Measurements from ENCODE around the gene TRIM8.
A peak's percentile ranks its signal among the peaks of the same experiment; 100 is the strongest.

Gene TRIM8

DNA sequence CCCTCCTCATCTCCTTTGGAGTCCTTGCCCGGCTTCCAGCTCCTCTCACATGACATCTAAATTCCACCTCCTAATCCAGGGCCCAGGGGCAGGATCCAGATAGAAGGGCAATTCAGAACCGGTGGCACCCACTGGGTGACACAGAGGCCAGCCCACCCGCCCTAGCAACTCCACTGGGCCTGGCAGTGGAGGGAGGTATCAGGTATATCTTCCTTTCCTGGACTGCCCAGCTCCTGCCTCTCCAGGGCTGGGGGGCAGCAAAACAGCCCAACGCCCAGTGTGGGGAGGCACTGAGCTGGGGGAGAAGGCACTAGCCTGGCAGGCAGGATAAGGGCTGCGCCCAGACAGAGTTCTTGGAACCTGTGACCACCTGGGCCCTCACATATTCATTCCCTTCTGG lies 10.4 kb upstream of the TRIM8 start:
- no peak for DNase-seq

DNA sequence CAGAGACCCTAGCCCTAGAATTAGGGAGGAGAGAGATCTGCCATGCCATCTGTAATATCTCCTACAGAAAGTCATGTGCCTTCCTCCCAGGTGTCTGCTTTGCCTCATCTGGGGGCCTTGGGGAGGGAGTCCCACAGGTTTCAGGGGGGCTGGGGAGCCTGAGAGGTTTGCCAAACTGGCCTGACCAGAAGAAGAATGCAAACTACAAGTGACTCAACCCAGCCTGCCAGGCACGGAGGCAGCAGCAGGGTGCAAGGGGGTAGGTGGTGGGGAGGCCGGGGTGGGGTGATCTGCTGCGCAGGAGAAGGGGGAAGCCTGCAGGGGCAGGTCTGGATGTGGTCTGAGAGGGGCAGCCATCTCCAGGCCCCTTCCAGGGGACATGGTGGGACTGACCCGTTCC lies 9.6 kb upstream of the TRIM8 start:
- no peak for DNase-seq

DNA sequence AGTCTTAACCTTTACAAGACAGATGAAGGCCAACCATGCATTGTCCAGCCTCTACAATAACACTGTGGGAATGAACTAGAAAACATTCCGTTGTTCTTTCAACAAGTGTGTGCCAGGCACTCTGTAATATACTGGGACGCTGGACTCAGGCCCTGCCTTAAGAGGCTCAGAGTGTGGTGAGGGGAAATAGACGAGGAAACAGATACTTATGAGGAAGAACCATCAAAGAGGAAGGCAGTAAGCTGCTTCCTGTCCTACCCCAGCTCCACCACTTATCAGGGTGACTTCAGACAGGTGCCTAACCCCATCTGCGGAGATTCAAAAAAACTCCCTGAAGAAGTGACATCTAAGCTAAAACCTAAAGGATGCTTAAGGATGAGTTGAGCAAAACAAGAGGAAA lies 8.9 kb upstream of the TRIM8 start:
- DNase-seq = no peak

DNA sequence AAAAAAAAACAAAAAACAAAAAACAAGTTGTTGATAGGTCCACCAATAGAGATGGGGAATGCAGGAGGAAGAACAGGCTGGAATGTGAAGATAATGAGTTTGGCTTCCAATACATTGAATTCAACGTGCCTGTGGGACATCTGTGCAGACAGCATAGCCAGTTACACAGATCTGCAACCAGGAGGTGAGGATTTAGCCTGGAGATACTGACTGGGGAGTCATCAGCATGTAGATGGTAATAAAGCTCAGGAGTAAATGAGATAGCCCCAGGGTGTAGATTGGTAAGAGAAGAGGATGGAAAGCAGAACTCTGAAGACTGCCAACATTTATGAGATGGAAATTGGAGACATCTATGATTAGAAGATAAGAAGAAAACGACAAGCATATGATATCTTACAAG lies 4.7 kb upstream of the TRIM8 start:
- DNase-seq = no peak

DNA sequence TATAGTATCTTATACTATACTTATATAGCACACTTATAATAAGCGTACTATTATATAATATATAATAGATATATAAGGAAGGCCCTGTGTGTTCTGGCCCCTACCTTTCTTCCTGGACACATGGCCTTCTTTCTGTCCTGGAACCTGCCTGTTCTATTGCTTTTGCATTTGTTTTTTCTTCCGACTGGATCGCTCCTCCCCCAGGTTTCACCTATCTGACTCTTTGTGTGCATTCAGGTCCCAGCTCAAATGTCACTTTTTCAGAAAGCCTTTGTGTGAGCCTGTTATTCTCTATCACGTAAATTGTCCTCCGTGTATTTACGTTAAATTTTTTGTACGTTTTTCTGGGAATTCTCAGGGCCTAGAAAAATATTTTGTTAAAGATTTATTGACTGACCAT lies 2.9 kb upstream of the TRIM8 start:
- peak; percentile 36 to 56 for DNase-seq

DNA sequence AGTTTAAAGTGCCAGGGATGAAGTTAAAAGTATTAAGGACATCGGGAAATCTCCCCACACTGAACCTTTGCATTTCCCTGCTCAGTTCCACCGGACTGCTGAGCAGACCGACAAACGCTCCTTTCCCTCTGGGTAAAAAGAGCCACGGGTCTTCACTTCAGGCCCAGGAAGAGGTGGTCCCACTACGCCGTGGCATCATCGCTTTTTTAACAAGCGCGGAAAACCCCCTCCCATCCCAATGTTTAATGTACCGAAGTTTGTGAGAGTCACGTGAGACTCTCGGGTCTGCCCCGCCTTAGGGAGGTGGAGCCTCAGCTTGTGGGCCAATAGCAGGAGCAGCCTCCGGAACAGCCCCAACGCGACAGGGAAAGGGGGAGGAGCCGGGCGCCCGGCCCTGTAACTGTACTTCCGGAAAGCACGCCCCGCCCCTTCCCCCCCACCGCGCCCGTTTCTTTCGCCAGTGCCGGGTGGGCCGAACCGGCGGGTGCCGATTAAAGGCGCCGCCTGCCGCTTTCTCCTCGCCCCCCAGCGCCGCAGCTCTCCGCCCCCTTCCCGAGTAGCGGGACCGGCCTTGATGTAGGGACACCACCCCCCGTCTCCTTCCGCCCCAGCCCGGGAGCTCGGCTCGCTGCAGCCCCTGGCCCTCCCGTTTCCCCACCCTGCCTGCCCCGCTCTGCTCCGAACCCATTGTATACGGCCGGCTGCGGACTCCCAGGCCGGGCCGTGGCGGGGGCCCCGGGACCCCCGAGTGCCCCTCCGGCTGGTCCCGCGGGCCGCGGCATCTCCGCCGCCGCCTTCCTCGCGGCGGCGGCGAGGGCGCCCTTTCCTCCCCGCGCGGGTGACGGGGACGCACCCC lies 2.2 kb upstream of the TRIM8 start:
- DNase-seq = peak; percentile 88 to 96

DNA sequence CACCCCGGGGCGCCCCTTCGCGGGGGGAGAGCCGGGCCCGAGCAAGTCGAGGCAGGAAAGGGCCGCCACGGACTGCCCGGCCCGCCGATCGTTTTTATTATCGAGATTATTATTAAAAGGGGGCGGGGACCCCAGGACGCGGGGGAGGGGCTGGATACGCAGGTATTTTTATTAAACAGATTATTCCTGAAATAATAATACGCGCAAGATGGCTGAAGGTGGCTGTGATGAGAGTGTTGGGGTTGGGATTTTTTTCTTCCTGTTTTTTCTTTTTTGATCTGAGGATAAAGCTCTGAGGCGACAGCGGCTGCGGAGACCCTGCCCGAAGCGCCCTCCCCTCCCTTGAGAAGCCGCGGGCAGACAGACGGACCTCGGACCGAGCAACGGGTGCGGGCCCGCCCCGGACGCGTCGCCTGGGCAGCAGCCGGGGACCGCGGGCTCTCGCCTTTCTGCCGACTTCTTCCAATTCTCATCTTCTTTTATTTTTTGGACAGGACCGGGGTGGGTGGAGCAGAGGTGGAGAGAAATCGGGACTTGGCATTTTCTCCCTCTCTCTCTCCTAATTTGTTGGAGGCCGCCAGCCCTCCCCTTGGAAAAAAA lies 1.4 kb upstream of the TRIM8 start:
- peak in 1 of 2 experiments; percentile 59 for DNase-seq

DNA sequence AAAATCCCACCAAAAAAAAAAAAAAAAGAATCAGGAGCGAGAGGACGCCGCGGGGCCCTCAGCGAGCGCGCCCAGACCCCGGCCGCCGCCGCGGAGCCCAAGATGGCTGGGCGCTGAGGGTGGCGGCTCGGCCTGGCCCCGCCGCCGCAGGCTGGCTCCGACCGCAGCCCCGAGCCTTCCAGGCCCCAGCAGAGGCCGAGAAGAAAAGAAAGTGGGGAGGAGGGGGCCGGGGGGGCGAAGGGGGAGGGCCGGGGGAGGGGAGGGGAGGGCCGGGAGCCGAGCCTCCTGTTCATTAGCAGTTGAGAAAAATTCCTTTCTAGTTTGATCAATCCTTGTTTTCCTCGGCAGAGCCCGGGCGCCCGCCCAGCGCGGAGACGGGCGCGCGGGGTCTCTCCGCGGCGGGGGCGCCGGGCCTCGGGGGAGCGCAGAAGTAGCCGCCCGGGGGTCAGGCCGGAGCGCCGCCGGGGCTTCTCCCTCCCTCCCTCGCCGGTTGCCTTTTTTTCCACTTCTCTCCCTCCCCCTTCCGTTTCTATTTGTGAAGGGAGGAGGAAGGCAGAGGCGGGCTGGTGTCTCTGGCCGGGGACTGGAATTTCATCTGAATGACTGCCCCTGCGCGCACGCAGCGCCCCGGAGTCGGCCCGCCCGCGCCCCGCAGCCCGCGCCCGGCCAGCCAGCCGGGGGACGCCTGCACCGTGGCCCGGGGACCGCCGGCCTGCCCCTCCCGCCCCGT lies 778 bp upstream of the TRIM8 start:
- peak; percentile 23 to 73 for DNase-seq

DNA sequence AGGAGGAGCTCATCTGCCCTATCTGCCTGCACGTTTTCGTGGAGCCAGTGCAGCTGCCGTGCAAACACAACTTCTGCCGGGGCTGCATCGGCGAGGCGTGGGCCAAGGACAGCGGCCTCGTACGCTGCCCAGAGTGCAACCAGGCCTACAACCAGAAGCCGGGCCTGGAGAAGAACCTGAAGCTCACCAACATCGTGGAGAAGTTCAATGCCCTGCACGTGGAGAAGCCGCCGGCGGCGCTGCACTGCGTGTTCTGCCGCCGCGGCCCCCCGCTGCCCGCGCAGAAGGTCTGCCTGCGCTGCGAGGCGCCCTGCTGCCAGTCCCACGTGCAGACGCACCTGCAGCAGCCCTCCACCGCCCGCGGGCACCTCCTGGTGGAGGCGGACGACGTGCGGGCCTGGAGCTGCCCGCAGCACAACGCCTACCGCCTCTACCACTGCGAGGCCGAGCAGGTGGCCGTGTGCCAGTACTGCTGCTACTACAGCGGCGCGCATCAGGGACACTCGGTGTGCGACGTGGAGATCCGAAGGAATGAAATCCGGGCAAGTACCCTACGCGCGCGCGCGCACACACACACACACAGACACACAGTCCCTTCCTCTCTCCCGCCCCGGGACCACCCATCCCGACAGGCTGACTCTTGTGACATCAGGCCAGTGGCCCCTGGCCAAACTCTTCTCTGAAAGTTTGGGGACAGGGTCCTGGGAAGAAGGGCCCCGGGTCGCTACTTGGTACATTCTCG lies 538 bp downstream of the TRIM8 start:
- peak; percentile 35 to 84 for DNase-seq

DNA sequence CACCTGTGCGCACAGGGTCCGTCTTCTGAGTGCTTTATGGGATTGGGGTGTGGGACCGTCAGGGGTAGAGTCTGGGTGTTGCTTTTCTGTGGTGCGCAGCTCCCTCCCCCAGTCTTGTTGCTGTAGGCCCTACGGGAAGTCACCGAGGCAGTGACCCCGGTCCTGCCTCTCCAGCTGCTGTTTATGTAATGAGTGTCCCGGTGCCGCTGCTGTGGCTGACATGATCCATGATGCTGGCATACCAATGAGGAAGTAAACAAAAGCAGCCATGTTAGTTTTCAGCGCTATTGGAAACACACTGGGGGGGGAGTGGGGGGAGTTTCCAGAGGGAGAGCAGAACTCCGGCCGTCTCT lies 1.1 kb downstream of the TRIM8 start:
- peak; percentile 42 to 44 for DNase-seq

DNA sequence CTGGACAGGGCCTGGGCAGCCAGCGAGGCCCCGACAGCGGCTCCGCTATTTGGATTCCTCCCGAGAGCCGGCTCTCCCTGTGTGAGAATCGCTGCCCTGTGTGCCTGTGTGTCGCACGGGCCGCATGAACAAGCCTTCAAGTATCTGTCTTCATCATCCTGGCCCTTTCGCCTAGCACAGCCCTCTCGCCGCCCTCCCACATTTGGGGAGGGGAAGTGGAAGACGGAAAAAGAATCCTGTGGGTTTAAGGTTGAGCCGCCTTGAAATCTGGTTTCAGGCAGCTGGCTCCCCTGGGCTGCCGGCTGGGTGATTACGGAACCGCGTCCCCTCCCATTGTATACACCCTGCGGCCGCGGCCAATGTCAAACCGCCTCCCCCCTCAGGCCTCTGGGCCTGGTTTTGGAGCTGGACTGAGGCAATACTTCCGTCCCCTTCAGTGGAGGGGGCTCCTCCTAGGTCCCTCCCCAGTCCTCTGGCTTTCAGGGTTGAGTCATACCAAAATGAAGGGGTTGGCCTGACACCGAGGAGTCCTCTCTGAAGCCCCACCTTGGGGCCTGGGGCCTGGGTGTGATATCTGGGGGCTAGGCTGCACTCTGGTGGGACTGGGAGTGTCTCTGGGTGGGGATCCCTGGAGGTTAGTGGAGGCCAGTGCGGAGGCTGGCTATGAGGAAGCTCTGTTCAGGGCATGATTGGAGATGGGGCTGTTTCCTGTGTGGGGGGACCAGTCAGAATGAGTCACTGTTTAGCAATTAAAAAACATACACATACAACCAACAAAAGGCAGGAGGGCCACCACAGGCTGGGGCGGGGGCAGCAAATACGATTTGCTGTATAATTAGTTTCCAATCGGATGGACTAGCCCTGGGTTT lies 1.7 kb downstream of the TRIM8 start:
- DNase-seq = peak in 1 of 2 experiments; percentile 48

DNA sequence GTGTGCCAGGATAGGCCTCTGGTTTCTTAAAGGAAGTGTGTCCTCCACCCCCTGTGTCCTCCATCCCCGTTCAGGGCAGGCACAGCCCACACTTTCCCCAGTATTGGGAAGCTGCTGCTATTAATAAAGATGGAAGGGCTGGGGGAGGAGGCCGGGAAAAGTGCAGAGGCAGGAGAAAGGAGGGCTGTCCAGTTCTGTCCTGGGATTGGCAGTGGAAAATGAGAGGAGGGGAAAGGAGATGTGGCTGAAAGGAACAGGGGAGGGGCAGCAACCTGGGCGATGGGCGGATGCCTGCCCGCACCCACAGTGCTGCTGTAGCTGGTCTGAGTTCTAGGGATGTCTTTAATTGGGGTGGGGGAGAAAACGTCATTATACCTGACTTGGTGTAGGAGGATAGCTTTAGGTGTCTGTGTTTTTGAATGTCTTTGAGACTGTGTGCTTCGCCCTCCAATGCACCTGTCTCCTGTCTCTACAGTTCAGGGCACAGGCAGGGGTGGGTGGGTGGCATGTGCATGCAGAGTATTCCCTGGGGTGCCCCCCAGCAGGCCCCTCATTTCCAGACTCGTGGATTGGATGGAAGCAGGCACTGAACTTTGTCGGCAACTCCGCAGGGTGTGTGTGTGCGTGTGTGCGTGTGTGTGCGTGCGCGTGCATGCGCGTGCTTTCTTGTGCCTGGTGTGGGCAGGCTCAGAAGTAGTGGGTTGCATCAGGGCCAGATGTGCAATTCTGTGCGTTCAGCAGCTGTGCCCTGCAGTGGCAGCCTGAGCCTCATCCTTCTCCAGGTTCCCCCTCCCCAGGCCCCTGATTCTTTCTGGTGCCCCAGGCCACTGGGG lies 2.5 kb downstream of the TRIM8 start:
- peak; percentile 18 to 57 for DNase-seq

DNA sequence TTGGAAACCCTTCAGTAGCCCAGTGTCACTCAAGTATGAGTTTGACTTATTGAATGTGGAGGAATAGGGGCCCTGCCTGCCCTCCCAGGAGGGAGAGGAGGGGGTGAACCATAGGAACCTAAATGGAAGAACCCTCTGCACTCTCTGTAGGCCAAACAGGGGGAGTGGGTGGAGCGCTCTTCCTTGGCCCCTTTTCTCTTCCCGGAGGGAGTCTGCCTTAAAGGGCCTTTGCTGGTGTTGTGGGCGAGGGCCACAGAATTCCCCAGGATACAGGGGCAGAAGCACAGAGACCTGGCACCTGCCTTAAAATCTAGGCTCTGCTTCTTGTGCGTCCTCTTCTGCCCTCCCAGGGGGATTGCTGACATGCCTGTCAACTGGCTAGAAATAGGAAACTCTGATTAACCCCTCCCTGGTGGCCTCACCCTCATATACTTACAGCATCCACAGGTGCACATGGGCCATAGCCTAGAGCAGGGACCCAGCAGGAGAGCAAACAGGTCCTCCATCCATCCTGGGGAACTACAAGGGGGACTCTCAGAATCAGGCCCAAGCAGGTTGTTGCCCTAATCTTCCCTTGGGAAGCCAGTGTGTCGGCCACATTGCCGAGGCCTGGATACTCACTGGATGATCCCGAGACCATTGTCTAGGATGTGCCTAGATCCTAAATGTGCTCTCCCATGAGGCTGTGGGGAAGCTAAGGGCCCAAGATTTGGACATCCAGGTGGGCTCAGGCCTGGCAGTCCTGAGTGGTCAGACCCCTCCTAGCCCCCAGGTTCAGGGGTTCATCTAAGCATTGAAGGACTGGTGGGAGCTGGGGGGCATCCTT lies 3.4 kb downstream of the TRIM8 start:
- DNase-seq = no peak

DNA sequence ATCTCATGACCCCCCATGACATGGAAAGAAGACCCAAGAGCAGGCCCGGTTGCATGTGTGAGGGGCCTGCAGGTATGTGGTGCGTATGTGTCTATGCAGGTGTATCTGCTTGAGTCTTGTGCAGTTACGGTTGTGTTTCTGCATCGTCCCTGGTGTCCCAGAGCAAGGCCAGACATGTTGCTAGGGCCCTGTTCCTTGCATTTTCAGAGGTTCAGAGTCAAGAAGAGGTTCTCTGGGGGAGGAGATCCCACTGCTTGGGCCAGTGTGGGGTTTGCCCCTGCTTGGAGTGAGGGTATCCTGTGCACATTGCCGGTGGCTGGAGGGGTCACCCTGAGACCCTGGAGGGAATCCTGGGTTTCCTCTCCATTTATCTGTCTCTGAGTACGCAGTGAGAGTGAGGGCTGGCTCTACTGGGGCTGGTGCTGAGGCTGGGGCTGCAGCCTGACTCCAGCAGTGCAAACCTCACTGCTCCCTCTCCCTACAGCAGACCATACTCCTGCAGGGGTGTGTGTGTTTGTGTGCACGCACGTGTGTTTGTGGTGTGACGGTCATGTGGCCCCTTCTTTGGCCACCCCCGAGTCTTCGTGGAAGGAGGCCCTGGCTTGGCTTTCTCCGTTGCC lies 4.1 kb downstream of the TRIM8 start:
- DNase-seq = no peak

DNA sequence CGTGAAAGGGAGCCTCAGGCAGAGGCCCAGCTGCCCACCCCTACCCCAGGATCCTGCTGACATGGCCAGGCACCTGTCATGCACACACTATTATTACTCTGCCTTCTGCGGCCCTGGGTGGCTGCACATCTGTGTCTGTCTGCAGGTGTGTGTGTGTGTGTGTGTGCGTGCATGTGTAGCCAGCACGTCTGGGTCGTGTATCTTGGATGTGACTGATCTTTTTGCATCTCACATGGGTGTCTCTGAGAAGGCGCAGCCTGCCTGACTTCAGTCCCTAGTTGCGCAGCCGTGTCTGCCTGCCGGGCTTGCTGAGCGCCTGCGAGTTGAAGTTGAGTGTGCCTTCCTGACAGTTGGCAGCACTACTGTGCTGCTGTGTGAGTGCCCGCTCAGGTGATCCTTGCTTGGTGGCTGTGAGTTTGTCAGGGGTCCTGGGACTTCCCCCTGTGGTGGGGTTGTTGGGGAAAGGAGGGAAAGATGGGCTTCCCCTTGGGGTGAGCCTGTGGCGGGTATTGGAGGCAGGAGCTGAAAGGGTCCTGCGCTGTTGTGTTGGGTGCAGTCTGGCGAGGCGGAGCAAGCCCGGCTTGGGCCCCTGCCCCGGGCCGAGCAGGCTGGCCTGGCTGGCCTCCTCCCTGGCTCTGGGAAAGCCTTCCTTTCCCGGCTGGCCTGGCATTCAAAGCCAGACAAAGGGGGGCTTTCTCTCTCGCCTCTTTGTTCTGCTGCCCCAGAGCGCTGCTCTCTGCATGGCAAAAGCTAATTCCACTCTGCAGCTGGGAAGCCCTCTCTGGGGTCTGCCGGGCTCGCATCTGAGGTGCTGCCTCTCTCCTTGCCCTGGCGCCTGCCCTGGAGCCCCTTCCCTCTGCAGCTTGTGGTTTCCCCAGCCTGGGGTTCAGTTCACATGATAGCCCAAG lies 4.9 kb downstream of the TRIM8 start:
- no peak for DNase-seq

DNA sequence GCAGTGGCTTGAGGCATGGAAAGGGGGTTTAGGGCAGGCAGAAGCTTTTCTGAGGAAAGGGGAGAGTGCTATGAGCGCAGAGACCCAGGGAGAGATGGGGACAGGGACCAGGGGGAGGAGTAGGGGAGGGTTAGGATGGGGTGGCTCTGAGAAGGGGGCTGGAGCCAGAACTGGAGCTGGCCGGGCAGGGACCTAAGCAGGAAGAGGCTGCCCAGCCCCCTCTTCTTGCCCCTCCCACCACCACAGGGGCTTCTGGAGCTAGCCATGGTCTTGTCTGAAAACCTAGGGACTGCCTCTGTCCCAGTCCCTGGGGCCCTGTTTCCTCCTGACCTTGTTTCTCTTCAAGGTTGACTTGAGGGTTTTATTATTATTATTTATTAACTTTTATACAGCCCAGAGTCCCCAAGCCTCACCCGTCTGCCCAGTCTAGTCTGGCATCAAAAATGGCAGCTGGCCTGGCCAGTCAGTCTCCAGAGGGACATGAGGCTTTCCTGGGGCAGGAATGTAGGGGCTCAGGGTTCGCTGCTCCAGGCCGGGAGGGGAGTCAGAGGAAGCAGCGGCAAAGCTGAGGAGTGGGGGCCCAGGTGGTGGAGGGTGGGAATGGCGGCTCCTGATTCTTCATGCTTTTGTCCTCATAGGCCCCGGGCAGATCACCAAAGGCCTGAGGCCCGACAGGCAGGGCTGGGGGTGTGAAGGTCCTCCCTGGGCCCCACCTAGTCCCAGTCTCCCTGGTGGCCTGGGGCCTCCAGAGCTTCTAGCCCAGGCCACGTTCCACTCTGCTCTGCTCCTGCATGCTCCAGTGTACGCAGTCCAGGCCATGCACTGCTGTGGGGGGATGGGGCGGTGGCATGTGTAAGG lies 5.7 kb downstream of the TRIM8 start:
- DNase-seq = no peak

DNA sequence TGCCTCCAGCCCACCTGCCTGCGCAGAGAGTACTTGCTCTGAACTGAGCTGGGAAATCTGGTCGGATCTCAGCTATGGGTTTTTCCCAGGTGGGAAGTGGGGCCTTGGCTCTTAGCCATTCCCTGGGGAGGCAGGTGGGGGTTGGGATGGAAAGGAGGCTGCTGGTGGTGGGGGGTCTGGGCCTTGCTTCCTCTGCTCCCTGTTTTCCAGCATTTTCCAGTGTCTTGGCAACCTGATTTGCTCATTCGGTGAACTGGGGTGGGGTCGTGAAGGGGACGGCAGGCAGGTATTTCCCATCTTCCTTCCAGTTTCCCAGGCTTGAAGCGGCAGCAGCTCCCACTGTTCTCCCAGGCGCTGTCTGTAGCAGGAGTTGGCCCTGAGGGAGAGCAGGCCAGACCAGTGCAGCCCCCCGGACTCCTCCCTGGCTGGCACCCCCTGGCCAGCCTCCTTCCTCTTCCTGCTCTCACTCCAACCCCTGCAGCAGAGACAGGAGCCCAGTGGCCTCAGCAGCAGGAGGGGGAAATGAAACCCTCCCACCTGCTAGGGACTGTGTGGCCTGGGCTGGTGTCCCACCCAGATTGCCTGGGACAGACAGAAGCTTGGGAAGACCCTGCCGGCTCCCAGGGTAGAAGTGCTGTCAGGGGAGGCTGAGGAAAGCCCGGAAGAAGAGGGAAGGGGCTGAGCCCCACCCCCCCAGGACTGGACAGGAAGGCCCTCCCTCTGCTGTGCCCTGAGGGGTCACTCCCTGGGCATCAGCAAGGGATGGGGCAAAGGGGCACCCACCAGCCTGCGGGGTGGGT lies 6.6 kb downstream of the TRIM8 start:
- DNase-seq = no peak

Measured in NCI-H526 (cell line).